Neural progenitor cell (in vitro differentiated cells): ENCODE measurements around the gene PCYOX1L. TPM values are rescaled to one million over a fixed set of nuclear protein-coding genes. Genes with fewer than 3 reads are reported as not detected.

Experiments
- DNase-seq: peaks from one replicate; pipeline ENCODE4 v3.0.0-alpha.2; 2016; ENCODE audit warnings: low spot score
- H2AFZ ChIP-seq: fragments of 200-600 bp; sonication (generic); replicated peaks from 2 replicates; pipeline ENCODE4 v1.6.1; 2016; ENCODE audit warnings: antibody characterized with exemption
- H3F3A ChIP-seq: fragments of 200-600 bp; sonication (generic); 2 replicates; pipeline ENCODE4 v1.6.1; 2016; ENCODE audit warnings: antibody characterized with exemption, low read depth
- H3K27ac ChIP-seq: fragments of 200-600 bp; sonication (generic); 2 replicates; pipeline ENCODE4 v1.5.1; 2016; ENCODE audit warnings: mild to moderate bottlenecking
- H3K27me3 ChIP-seq: fragments of 200-600 bp; sonication (generic); 2 replicates; pipeline ENCODE4 v1.6.1; 2016; ENCODE audit warnings: mild to moderate bottlenecking, moderate library complexity
- H3K36me3 ChIP-seq: fragments of 200-600 bp; sonication (generic); 2 replicates; pipeline ENCODE4 v1.5.1; 2016
- H3K4me1 ChIP-seq: fragments of 200-600 bp; sonication (generic); 2 replicates; pipeline ENCODE4 v1.6.1; 2016; ENCODE audit warnings: mixed run types
- H3K4me2 ChIP-seq: fragments of 200-600 bp; sonication (generic); 2 replicates; pipeline ENCODE4 v1.6.1; 2016
- H3K4me3 ChIP-seq: fragments of 200-600 bp; sonication (generic); 2 replicates; pipeline ENCODE4 v1.5.1; 2016
- H3K79me2 ChIP-seq: fragments of 200-600 bp; sonication (generic); 2 replicates; pipeline ENCODE4 v1.6.1; 2016; ENCODE audit warnings: low read depth
- H3K9ac ChIP-seq: fragments of 200-600 bp; sonication (generic); 2 replicates; pipeline ENCODE4 v1.6.1; 2016
- H3K9me3 ChIP-seq: fragments of 200-600 bp; sonication (generic); 2 replicates; pipeline ENCODE4 v1.5.1; 2016; ENCODE audit warnings: low read depth
- H4K20me1 ChIP-seq: fragments of 200-600 bp; sonication (generic); 2 replicates; pipeline ENCODE4 v1.6.1; 2016; ENCODE audit warnings: low read depth
- H3K27ac Mint-ChIP-seq: 3 replicates; pipeline ENCODE4 v1.8.0; 2021; ENCODE audit warnings: mixed read lengths
- H3K27me3 Mint-ChIP-seq: 2 replicates; pipeline ENCODE4 v1.8.0; 2022; ENCODE audit warnings: low read depth, mild to moderate bottlenecking, inconsistent platforms, moderate library complexity, mixed read lengths; ENCODE audit not compliant: insufficient read depth
- H3K36me3 Mint-ChIP-seq: 3 replicates; pipeline ENCODE4 v1.8.0; 2021; ENCODE audit warnings: mixed read lengths
- H3K4me1 Mint-ChIP-seq: 3 replicates; pipeline ENCODE4 v1.8.0; 2021; ENCODE audit warnings: mixed read lengths
- H3K4me3 Mint-ChIP-seq: 3 replicates; pipeline ENCODE4 v1.8.0; 2021; ENCODE audit warnings: mild to moderate bottlenecking, moderate library complexity, mixed read lengths
- H3K9me3 Mint-ChIP-seq: 3 replicates; pipeline ENCODE4 v1.8.0; 2020; ENCODE audit warnings: mixed read lengths
- CTCF ChIP-seq: fragments of 200-600 bp; sonication (generic); IDR thresholded peaks from 2 replicates; pipeline ENCODE4 v1.5.1; 2017; ENCODE audit warnings: antibody characterized with exemption, mild to moderate bottlenecking
- EZH2 ChIP-seq: fragments of 200-600 bp; sonication (generic); IDR thresholded peaks from 2 replicates; pipeline ENCODE4 v1.6.1; 2017; ENCODE audit warnings: antibody characterized with exemption, mild to moderate bottlenecking, moderate library complexity
- EZH2phosphoT487 ChIP-seq: fragments of 200-600 bp; sonication (generic); IDR thresholded peaks from 2 replicates; pipeline ENCODE4 v1.6.1; 2017; ENCODE audit warnings: antibody characterized with exemption
- total RNA-seq: library from RNA; depleted of rRNA; stranded (reverse); fragments of >200 nt; gene quantifications from 2 replicates; pipeline ENCODE4 v1.2.3, GENCODE V29; 2015; ENCODE audit warnings: low replicate concordance

PCYOX1L gene
- total RNA-seq, result 16.4 and 28.3 TPM in 2 replicates

GRCh38 chr5:149357370-149358293 lies at the start of gene PCYOX1L:
Gene PCYOX1L, plus strand, starts transcription at chr5:149358046. Its CDS starts 23 bp downstream, at chr5:149358069.
- Mint-ChIP-seq H3K4me3 (peak within 1 kb of the TSS; percentile 94), H3K27ac (peak within 1 kb of the TSS; percentile 34), H3K4me1 (peaks cover 19% of the 10 kb centered on the region), H3K36me3 (peaks cover 10% of the 10 kb centered on the region), H3K27me3 (peaks cover 2% of the 10 kb centered on the region), H3K9me3 (no peaks in the 10 kb centered on the region)
- H3K27ac ChIP-seq, result no peak within 1 kb of the TSS
- H2AFZ ChIP-seq, result peak within 1 kb of the TSS; percentile 97
- DNase-seq, result peak; percentile 97
- H4K20me1 ChIP-seq, result no peaks in the 10 kb centered on the region
- H3K4me3 ChIP-seq, result peak within 1 kb of the TSS; percentile 91
- H3K9me3 ChIP-seq, result no peaks in the 10 kb centered on the region
- H3K27me3 ChIP-seq, result no peaks in the 10 kb centered on the region
- TF ChIP-seq CTCF, result no peak
- peak; percentile 17 for TF ChIP-seq EZH2
- peaks cover 39% of the 10 kb centered on the region for H3K79me2 ChIP-seq
- peaks cover 8% of the 10 kb centered on the region for H3K4me1 ChIP-seq
- H3K9ac ChIP-seq, result no peak within 1 kb of the TSS
- peaks cover 28% of the 10 kb centered on the region for H3F3A ChIP-seq
- H3K4me2 ChIP-seq, result peak within 1 kb of the TSS; percentile 100
- peaks cover 8% of the 10 kb centered on the region for H3K36me3 ChIP-seq

- Mint-ChIP-seq H3K27me3 (peaks cover 6% of the 10 kb centered on the region), H3K36me3 (no peaks in the 10 kb centered on the region), H3K27ac (no peak overlapping the region), H3K4me3 (no peak overlapping the region), H3K4me1 (peaks cover 13% of the 10 kb centered on the region), H3K9me3 (no peaks in the 10 kb centered on the region)
- Histone ChIP-seq H3F3A (no peaks in the 10 kb centered on the region), H3K4me2 (no peak overlapping the region), H3K79me2 (no peaks in the 10 kb centered on the region), H3K9me3 (no peaks in the 10 kb centered on the region), H3K4me1 (no peaks in the 10 kb centered on the region), H3K27me3 (no peaks in the 10 kb centered on the region), H3K36me3 (no peaks in the 10 kb centered on the region), H3K9ac (no peak overlapping the region), H2AFZ (no peak overlapping the region), H3K27ac (no peak overlapping the region), H4K20me1 (no peaks in the 10 kb centered on the region), H3K4me3 (no peak overlapping the region)
- no peak for DNase-seq
- no peak for TF ChIP-seq EZH2
- no peak for TF ChIP-seq CTCF
- no peak for TF ChIP-seq EZH2phosphoT487
Observed at GRCh38 chr5:149309354-149309753, 48.5 kb upstream of the PCYOX1L start.

GRCh38 chr5:149310488-149310887 lies 47.4 kb upstream of the PCYOX1L start:
- H3K79me2 ChIP-seq, result no peaks in the 10 kb centered on the region
- no peak overlapping the region for H3K4me3 Mint-ChIP-seq
- no peaks in the 10 kb centered on the region for H3K36me3 ChIP-seq
- no peak for DNase-seq
- peaks cover 13% of the 10 kb centered on the region for H3K4me1 Mint-ChIP-seq
- H3K27ac Mint-ChIP-seq, result peak overlapping the region; percentile 46
- no peak overlapping the region for H3K4me3 ChIP-seq
- no peaks in the 10 kb centered on the region for H3K27me3 ChIP-seq
- H2AFZ ChIP-seq, result no peak overlapping the region
- no peaks in the 10 kb centered on the region for H3K36me3 Mint-ChIP-seq
- no peaks in the 10 kb centered on the region for H3K9me3 Mint-ChIP-seq
- H3K27ac ChIP-seq, result no peak overlapping the region
- H3K4me2 ChIP-seq, result no peak overlapping the region
- no peaks in the 10 kb centered on the region for H3F3A ChIP-seq
- H3K4me1 ChIP-seq, result no peaks in the 10 kb centered on the region
- no peaks in the 10 kb centered on the region for H4K20me1 ChIP-seq
- H3K9ac ChIP-seq, result no peak overlapping the region
- TF ChIP-seq EZH2, result no peak
- no peak for TF ChIP-seq CTCF
- TF ChIP-seq EZH2phosphoT487, result no peak
- H3K9me3 ChIP-seq, result no peaks in the 10 kb centered on the region
- H3K27me3 Mint-ChIP-seq, result peaks cover 6% of the 10 kb centered on the region
